Liver (tissue), 9 donors: Measurements from ENCODE around the gene PBLD. TPM values are rescaled to one million over a fixed set of nuclear protein-coding genes. Genes with fewer than 3 reads are reported as not detected.

ENCODE experiments used
- DNase-seq: peaks from one replicate; pipeline ENCODE4 v3.0.0-alpha.2; 2017; ENCODE audit warnings: low spot score
- H3K27ac ChIP-seq, 2 donors: one replicate each; pipeline ENCODE4 v1.7.0; 2013; ENCODE audit warnings: inconsistent platforms in 2 of 2, low read length in 2 of 2, control low read depth in 1 of 2, low read depth in 1 of 2, mild to moderate bottlenecking in 1 of 2
- H3K27me3 ChIP-seq, 4 donors: one replicate each; pipeline versions ENCODE4 v1.6.1 to v1.7.0; 2013; ENCODE audit warnings: low read length in 3 of 4, inconsistent platforms in 1 of 4, mild to moderate bottlenecking in 1 of 4, moderate library complexity in 1 of 4; ENCODE audit not compliant: control insufficient read depth in 4 of 4, insufficient read depth in 4 of 4
- H3K36me3 ChIP-seq, 4 donors: one replicate each; pipeline versions ENCODE4 v1.6.1 to v1.7.0; 2013; ENCODE audit warnings: low read length in 3 of 4, mild to moderate bottlenecking in 3 of 4, low read depth in 1 of 4, moderate library complexity in 1 of 4; ENCODE audit not compliant: control insufficient read depth in 4 of 4, insufficient read depth in 3 of 4
- H3K4me1 ChIP-seq, 4 donors: one replicate each; pipeline versions ENCODE4 v1.6.1 to v1.7.0; 2013; ENCODE audit warnings: low read length in 3 of 4, mild to moderate bottlenecking in 3 of 4, moderate library complexity in 1 of 4; ENCODE audit not compliant: control insufficient read depth in 4 of 4, insufficient read depth in 4 of 4
- H3K4me3 ChIP-seq, 3 donors: one replicate each; pipeline versions ENCODE4 v1.6.1 to v1.7.0; 2013; ENCODE audit warnings: low read length in 3 of 3, control low read depth in 1 of 3, low read depth in 1 of 3, mild to moderate bottlenecking in 1 of 3
- H3K9ac ChIP-seq, 2 donors: one replicate each; pipeline ENCODE4 v1.7.0; 2013; ENCODE audit warnings: low read length in 2 of 2, mild to moderate bottlenecking in 2 of 2, moderate library complexity in 2 of 2, control low read depth in 1 of 2, low read depth in 1 of 2
- H3K9me3 ChIP-seq, 4 donors: one replicate each; pipeline versions ENCODE4 v1.6.1 to v1.7.0; 2013; ENCODE audit warnings: low read length in 3 of 4; ENCODE audit not compliant: control insufficient read depth in 4 of 4
- EGR1 ChIP-seq, 2 donors: IDR thresholded peaks; 2 replicates each; pipeline ENCODE4 v1.6.1; 2016 to 2018; ENCODE audit warnings: antibody characterized with exemption in 2 of 2, low read depth in 2 of 2
- FOXA1 ChIP-seq: IDR thresholded peaks from 2 replicates; pipeline ENCODE4 v1.6.1; 2016; ENCODE audit warnings: antibody characterized with exemption
- FOXA2 ChIP-seq: IDR thresholded peaks from 2 replicates; pipeline ENCODE4 v1.6.1; 2016; ENCODE audit warnings: antibody characterized with exemption
- GABPA ChIP-seq, 2 donors: IDR thresholded peaks in 1 of 2; conservative IDR thresholded peaks in 1 of 2; 2 replicates each; pipeline ENCODE4 v1.6.1; 2016; ENCODE audit warnings: antibody characterized with exemption in 2 of 2, mild to moderate bottlenecking in 1 of 2, moderate library complexity in 1 of 2
- HNF4A ChIP-seq, 2 donors: conservative IDR thresholded peaks; 2 replicates each; pipeline ENCODE4 v1.6.1; 2016; ENCODE audit warnings: antibody characterized with exemption in 2 of 2, mild to moderate bottlenecking in 2 of 2
- HNF4G ChIP-seq: IDR thresholded peaks from 2 replicates; pipeline ENCODE4 v1.6.1; 2016; ENCODE audit warnings: antibody characterized with exemption
- JUND ChIP-seq, 2 donors: IDR thresholded peaks; 2 replicates each; pipeline ENCODE4 v1.6.1; 2016; ENCODE audit warnings: antibody characterized with exemption in 2 of 2
- NR2F2 ChIP-seq: IDR thresholded peaks from 2 replicates; pipeline ENCODE4 v1.6.1; 2016; ENCODE audit warnings: antibody characterized with exemption
- RAD21 ChIP-seq, 2 donors: IDR thresholded peaks; 2 replicates each; pipeline ENCODE4 v1.6.1; 2016; ENCODE audit warnings: antibody characterized with exemption in 2 of 2, mild to moderate bottlenecking in 2 of 2
- RXRA ChIP-seq, 2 donors: IDR thresholded peaks; 2 replicates each; pipeline ENCODE4 v1.6.1; 2017 to 2018; ENCODE audit warnings: antibody characterized with exemption in 2 of 2, mild to moderate bottlenecking in 1 of 2
- SP1 ChIP-seq: IDR thresholded peaks from 2 replicates; pipeline ENCODE4 v1.6.1; 2018; ENCODE audit warnings: antibody characterized with exemption, mild to moderate bottlenecking
- TAF1 ChIP-seq: conservative IDR thresholded peaks from 2 replicates; pipeline ENCODE4 v1.6.1; 2016; ENCODE audit warnings: antibody characterized with exemption, mild to moderate bottlenecking
- YY1 ChIP-seq: IDR thresholded peaks from 2 replicates; pipeline ENCODE4 v1.6.1; 2016; ENCODE audit warnings: antibody characterized with exemption, mild to moderate bottlenecking
- WGBS: extraction: QIAGEN DNeasy Blood & Tissue Kit; methylation state at CpG from one replicate; pipeline ENCODE4 v1.1.7; 2013; 5-methylcytosine and 5-hydroxymethylcytosine counted together
- polyA plus RNA-seq, 2 donors: library from polyadenylated mRNA; stranded (reverse) in 1 of 2; unstranded in 1 of 2; fragments of 200-250 nt in 1 of 2; fragments of >200 nt in 1 of 2; fragmentation: Nextera tagmentation in 1 of 2; extraction: Ambion mirVana in 1 of 2; gene quantifications; one replicate each; pipeline versions ENCODE4 v1.2.1 to v1.2.3, GENCODE V29; 2013 to 2015
- total RNA-seq, 2 donors: library from RNA; depleted of rRNA; stranded (reverse); fragments of >200 nt; gene quantifications; one replicate each; pipeline ENCODE4 v1.2.3, GENCODE V29; 2014
- TF ChIP-seq, protein P1 (sequence below): IDR thresholded peaks from 2 replicates; pipeline ENCODE4 v1.6.1; 2016; ENCODE audit warnings: antibody characterized with exemption
- TF ChIP-seq, protein P2 (sequence below): IDR thresholded peaks from 2 replicates; pipeline ENCODE4 v1.6.1; 2016; ENCODE audit warnings: antibody characterized with exemption
- TF ChIP-seq, protein P3 (sequence below): fragments of 150-350 bp; IDR thresholded peaks from 2 replicates; pipeline ENCODE4 v1.5.1; 2017; ENCODE audit warnings: improper control_type of control experiment, low read depth, low read length; ENCODE audit not compliant: missing input control
- TF ChIP-seq, protein P4 (sequence below): IDR thresholded peaks from 2 replicates; pipeline ENCODE4 v1.6.1; 2016; ENCODE audit warnings: antibody characterized with exemption
- TF ChIP-seq, protein P5 (sequence below): IDR thresholded peaks from 2 replicates; pipeline ENCODE4 v1.6.1; 2016; ENCODE audit warnings: antibody characterized with exemption, mild to moderate bottlenecking
- donor health status: healthy.
- donor health status: healthy.
- donor health status: healthy.
- donor health status: healthy.
- donor health status: healthy.

Gene PBLD
- total and polyA plus RNA-seq, 4 donors = 63.3 to 175 (median 103) TPM

DNA sequence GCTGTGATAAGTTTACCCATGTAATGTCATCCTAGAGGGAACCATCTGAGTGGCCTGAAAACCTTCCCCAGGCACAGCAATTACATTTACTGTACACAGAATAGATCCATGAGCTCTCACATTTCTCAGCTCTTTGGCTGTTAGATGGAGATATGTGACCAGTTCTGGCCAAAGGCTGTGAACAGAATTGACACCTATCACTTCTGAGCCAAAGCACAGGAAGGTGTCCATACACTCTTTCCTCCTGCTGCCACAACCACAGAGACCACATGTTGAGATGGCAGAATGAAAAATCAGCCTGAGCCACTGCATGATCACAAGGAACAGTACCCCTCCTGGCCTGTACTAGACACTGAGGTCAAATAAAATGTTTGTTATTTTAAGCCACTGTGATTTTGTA lies 56.5 kb downstream of the PBLD start:
- Histone ChIP-seq H3K27ac (no peak overlapping the region), H3K27me3 (no peaks in the 10 kb centered on the region), H3K36me3 (peaks cover 0 to 9% (median 5%) of the 10 kb centered on the region in 4 donors), H3K4me3 (no peak overlapping the region), H3K9me3 (peaks cover 0 to 7% (median 0%) of the 10 kb centered on the region in 4 donors), H3K9ac (no peak overlapping the region), H3K4me1 (no peaks in the 10 kb centered on the region)
- TF ChIP-seq FOXA2 (no peak), SP1 (no peak), RXRA (IDR thresholded peaks at IDR 0.05) (no peak), FOXA1 (no peak), HNF4A (conservative IDR thresholded peaks at IDR 0.05) (no peak)
- TF ChIP-seq, protein P1, sequence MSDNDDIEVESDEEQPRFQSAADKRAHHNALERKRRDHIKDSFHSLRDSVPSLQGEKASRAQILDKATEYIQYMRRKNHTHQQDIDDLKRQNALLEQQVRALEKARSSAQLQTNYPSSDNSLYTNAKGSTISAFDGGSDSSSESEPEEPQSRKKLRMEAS = no peak
- TF ChIP-seq, protein P2, sequence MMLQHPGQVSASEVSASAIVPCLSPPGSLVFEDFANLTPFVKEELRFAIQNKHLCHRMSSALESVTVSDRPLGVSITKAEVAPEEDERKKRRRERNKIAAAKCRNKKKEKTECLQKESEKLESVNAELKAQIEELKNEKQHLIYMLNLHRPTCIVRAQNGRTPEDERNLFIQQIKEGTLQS = no peak
- no peak for DNase-seq

DNA sequence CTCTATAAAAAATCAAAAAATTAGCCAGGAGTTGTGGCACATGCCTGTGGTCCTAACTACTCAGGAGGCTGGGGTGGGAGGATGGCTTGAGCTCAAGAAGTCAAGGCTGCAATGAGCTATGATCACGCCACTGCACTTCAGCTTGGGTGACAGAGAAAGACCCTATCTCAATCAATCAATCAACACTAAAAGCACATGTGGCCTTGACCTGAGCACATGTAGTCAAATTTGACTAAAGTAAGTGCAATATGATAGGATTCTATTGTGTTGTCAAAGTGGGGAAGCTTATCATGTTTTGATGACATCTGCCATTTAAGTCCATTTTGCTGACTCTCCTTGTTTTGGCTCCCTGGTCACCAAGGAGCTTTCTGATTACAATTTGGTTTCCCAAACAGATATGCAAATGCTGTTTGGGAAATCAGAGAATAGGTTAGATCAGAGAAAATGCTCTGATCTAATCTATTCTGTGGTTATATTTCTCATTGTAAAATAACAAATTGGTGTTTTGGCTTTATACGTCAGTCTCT lies 57.1 kb downstream of the PBLD start:
- H3K27ac ChIP-seq = no peak overlapping the region
- peaks cover 0 to 7% (median 0%) of the 10 kb centered on the region in 4 donors for H3K9me3 ChIP-seq
- peaks cover 0 to 6% (median 4%) of the 10 kb centered on the region in 4 donors for H3K36me3 ChIP-seq
- TF ChIP-seq, protein P2 = no peak
- TF ChIP-seq, protein P3, sequence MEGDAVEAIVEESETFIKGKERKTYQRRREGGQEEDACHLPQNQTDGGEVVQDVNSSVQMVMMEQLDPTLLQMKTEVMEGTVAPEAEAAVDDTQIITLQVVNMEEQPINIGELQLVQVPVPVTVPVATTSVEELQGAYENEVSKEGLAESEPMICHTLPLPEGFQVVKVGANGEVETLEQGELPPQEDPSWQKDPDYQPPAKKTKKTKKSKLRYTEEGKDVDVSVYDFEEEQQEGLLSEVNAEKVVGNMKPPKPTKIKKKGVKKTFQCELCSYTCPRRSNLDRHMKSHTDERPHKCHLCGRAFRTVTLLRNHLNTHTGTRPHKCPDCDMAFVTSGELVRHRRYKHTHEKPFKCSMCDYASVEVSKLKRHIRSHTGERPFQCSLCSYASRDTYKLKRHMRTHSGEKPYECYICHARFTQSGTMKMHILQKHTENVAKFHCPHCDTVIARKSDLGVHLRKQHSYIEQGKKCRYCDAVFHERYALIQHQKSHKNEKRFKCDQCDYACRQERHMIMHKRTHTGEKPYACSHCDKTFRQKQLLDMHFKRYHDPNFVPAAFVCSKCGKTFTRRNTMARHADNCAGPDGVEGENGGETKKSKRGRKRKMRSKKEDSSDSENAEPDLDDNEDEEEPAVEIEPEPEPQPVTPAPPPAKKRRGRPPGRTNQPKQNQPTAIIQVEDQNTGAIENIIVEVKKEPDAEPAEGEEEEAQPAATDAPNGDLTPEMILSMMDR = no peak
- TF ChIP-seq YY1 (no peak), SP1 (no peak), TAF1 (no peak), JUND (IDR thresholded peaks at IDR 0.05) (no peak), NR2F2 (no peak), RAD21 (IDR thresholded peaks at IDR 0.05) (no peak), HNF4A (conservative IDR thresholded peaks at IDR 0.05) (no peak), FOXA2 (no peak), HNF4G (no peak), GABPA (IDR thresholded peaks at IDR 0.05 in 1 of 2, conservative IDR thresholded peaks at IDR 0.05 in 1 of 2) (no peak), FOXA1 (no peak), RXRA (IDR thresholded peaks at IDR 0.05) (no peak), EGR1 (IDR thresholded peaks at IDR 0.05; ENCODE audit: low read depth in 2 of 2) (no peak)
- TF ChIP-seq, protein P4, sequence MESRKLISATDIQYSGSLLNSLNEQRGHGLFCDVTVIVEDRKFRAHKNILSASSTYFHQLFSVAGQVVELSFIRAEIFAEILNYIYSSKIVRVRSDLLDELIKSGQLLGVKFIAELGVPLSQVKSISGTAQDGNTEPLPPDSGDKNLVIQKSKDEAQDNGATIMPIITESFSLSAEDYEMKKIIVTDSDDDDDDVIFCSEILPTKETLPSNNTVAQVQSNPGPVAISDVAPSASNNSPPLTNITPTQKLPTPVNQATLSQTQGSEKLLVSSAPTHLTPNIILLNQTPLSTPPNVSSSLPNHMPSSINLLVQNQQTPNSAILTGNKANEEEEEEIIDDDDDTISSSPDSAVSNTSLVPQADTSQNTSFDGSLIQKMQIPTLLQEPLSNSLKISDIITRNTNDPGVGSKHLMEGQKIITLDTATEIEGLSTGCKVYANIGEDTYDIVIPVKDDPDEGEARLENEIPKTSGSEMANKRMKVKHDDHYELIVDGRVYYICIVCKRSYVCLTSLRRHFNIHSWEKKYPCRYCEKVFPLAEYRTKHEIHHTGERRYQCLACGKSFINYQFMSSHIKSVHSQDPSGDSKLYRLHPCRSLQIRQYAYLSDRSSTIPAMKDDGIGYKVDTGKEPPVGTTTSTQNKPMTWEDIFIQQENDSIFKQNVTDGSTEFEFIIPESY = no peak
- TF ChIP-seq, protein P1 = no peak
- TF ChIP-seq, protein P5, sequence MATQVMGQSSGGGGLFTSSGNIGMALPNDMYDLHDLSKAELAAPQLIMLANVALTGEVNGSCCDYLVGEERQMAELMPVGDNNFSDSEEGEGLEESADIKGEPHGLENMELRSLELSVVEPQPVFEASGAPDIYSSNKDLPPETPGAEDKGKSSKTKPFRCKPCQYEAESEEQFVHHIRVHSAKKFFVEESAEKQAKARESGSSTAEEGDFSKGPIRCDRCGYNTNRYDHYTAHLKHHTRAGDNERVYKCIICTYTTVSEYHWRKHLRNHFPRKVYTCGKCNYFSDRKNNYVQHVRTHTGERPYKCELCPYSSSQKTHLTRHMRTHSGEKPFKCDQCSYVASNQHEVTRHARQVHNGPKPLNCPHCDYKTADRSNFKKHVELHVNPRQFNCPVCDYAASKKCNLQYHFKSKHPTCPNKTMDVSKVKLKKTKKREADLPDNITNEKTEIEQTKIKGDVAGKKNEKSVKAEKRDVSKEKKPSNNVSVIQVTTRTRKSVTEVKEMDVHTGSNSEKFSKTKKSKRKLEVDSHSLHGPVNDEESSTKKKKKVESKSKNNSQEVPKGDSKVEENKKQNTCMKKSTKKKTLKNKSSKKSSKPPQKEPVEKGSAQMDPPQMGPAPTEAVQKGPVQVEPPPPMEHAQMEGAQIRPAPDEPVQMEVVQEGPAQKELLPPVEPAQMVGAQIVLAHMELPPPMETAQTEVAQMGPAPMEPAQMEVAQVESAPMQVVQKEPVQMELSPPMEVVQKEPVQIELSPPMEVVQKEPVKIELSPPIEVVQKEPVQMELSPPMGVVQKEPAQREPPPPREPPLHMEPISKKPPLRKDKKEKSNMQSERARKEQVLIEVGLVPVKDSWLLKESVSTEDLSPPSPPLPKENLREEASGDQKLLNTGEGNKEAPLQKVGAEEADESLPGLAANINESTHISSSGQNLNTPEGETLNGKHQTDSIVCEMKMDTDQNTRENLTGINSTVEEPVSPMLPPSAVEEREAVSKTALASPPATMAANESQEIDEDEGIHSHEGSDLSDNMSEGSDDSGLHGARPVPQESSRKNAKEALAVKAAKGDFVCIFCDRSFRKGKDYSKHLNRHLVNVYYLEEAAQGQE = no peak
- no peaks in the 10 kb centered on the region for H3K4me1 ChIP-seq
- WGBS = over 99% methylated on average over 2 of the region's 2 CpGs
- H3K27me3 ChIP-seq = no peaks in the 10 kb centered on the region
- no peak for DNase-seq
- H3K4me3 ChIP-seq = no peak overlapping the region
- H3K9ac ChIP-seq = no peak overlapping the region
